ENCODE results near the gene SLC9C1. TPM values are rescaled to one million over a fixed set of nuclear protein-coding genes. Genes with fewer than 3 reads are reported as not detected.

The SLC9C1 gene
- total and polyA plus RNA-seq, 2 donors (not counting 1 experiment from before 2014, with no cell fraction given): under 0.01 TPM; not detected in 1

DNA sequence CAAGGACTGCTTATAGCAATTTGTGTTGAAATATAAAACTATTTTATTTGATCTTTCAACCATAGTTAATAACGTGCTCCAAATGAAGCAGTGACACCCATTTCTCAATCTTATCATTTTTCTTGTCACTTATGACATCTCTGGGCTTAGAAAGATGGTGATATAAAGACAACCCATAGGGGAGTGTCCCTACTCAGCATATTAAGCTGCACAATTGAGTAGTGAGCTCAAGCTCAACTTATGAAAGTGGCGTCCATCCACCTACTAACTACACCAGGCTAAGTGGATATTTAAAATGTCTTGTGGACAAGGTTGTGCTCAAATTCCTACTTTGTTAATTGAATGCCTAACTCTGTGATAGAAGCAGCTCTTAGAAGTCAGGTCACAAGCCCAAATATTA, 46.7 kb downstream of the SLC9C1 start:
- H2AFZ ChIP-seq (ENCODE audit: low read length): no peak overlapping the region
- no peaks in the 10 kb centered on the region for H3K9me3 ChIP-seq (ENCODE audit: control insufficient read depth, insufficient read depth, low read depth, low read length)
- H3K9ac ChIP-seq (ENCODE audit: insufficient read depth, low read length): no peak overlapping the region
- no peaks in the 10 kb centered on the region for H4K20me1 ChIP-seq (ENCODE audit: control insufficient read depth, extremely low read depth, insufficient read depth, low read length)
- no peaks in the 10 kb centered on the region for H3K36me3 ChIP-seq (ENCODE audit: control insufficient read depth, insufficient read depth, low read length)
- H3K4me1 ChIP-seq (ENCODE audit: control insufficient read depth, extremely low read depth, insufficient read depth, low read length): no peaks in the 10 kb centered on the region
- H3K4me3 ChIP-seq (replicated peaks in 1 of 4; ENCODE audit: control extremely low read depth in 1 of 4, insufficient read depth in 1 of 4, low read depth in 3 of 4, low read length in 4 of 4): no peak overlapping the region
- H3K27ac ChIP-seq (ENCODE audit: insufficient read depth, low read length): no peak overlapping the region
- DNase-seq (ENCODE audit: low read depth in 2 of 2): no peak
- TF ChIP-seq CTCF (conservative IDR thresholded peaks at IDR 0.05 in 1 of 2, IDR thresholded peaks at IDR 0.05 in 1 of 2; ENCODE audit: low read depth in 1 of 2, low read length in 2 of 2) (no peak), EZH2 (IDR thresholded peaks at IDR 0.05; ENCODE audit: low read length, missing control alignments) (no peak)
- H3K27me3 ChIP-seq (ENCODE audit: control insufficient read depth, insufficient read depth, low read length): no peaks in the 10 kb centered on the region
- no peak overlapping the region for H3K4me2 ChIP-seq (ENCODE audit: extremely low read depth, insufficient read depth, low read length)
- H3K79me2 ChIP-seq (ENCODE audit: control insufficient read depth, insufficient read depth, low read length): no peaks in the 10 kb centered on the region

DNA sequence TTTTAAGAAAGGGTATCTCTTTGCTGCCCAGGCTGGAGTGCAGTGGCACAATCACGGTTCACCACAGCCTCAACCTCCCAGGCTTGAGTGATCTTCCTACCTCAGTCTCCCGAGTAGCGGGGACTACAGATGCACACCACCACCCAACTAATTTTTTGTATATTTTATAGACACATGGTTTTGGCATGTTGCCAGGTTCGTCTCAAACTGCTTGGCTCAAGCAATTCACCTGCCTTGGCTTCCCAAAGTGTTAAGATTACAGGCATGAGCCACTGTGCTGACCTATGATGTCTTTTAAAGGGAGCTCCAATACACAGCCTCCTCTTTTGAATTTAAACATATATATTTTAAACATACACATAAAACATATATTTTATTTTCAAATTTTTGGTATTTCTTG, 60.9 kb downstream of the SLC9C1 start:
- H2AFZ ChIP-seq (ENCODE audit: low read length): no peak overlapping the region
- H3K4me3 ChIP-seq (replicated peaks in 1 of 4; ENCODE audit: control extremely low read depth in 1 of 4, insufficient read depth in 1 of 4, low read depth in 3 of 4, low read length in 4 of 4): no peak overlapping the region
- H3K79me2 ChIP-seq (ENCODE audit: control insufficient read depth, insufficient read depth, low read length): no peaks in the 10 kb centered on the region
- H3K4me2 ChIP-seq (ENCODE audit: extremely low read depth, insufficient read depth, low read length): no peak overlapping the region
- H3K9me3 ChIP-seq (ENCODE audit: control insufficient read depth, insufficient read depth, low read depth, low read length): no peaks in the 10 kb centered on the region
- no peaks in the 10 kb centered on the region for H3K27me3 ChIP-seq (ENCODE audit: control insufficient read depth, insufficient read depth, low read length)
- no peaks in the 10 kb centered on the region for H4K20me1 ChIP-seq (ENCODE audit: control insufficient read depth, extremely low read depth, insufficient read depth, low read length)
- no peaks in the 10 kb centered on the region for H3K36me3 ChIP-seq (ENCODE audit: control insufficient read depth, insufficient read depth, low read length)
- no peak overlapping the region for H3K9ac ChIP-seq (ENCODE audit: insufficient read depth, low read length)
- H3K4me1 ChIP-seq (ENCODE audit: control insufficient read depth, extremely low read depth, insufficient read depth, low read length): no peaks in the 10 kb centered on the region
- no peak for DNase-seq (ENCODE audit: low read depth in 2 of 2)
- TF ChIP-seq CTCF (conservative IDR thresholded peaks at IDR 0.05 in 1 of 2, IDR thresholded peaks at IDR 0.05 in 1 of 2; ENCODE audit: low read depth in 1 of 2, low read length in 2 of 2): no peak
- TF ChIP-seq EZH2 (IDR thresholded peaks at IDR 0.05; ENCODE audit: low read length, missing control alignments): no peak
- no peak overlapping the region for H3K27ac ChIP-seq (ENCODE audit: insufficient read depth, low read length)

DNA sequence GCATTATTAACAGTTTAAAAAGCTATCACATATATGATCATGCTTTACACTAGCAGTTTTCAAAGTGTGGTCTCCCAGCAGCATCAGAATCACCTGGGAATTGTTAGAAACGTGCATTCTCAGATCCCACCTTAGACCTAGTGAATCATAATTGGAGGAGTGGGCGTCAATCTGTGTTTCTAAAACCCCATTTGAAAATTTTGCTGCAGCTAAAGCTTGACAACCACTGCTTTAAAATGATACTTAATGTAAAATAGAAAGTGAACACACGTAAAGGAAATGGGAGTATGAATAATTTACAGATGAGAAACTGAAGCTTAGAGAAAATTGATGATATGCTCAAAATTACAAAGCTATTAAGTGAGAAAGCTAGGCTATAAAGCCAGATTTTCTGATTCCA, 62.3 kb downstream of the SLC9C1 start:
- no peak for DNase-seq (ENCODE audit: low read depth in 2 of 2)

More for the DNA sequence above, 62.3 kb downstream of the SLC9C1 start:
- Histone ChIP-seq H3K9ac (ENCODE audit: insufficient read depth, low read length) (no peak overlapping the region), H3K9me3 (ENCODE audit: control insufficient read depth, insufficient read depth, low read depth, low read length) (no peaks in the 10 kb centered on the region), H3K36me3 (ENCODE audit: control insufficient read depth, insufficient read depth, low read length) (no peaks in the 10 kb centered on the region), H3K4me1 (ENCODE audit: control insufficient read depth, extremely low read depth, insufficient read depth, low read length) (no peaks in the 10 kb centered on the region), H3K79me2 (ENCODE audit: control insufficient read depth, insufficient read depth, low read length) (no peaks in the 10 kb centered on the region), H3K4me3 (replicated peaks in 1 of 4; ENCODE audit: control extremely low read depth in 1 of 4, insufficient read depth in 1 of 4, low read depth in 3 of 4, low read length in 4 of 4) (no peak overlapping the region), H2AFZ (ENCODE audit: low read length) (no peak overlapping the region), H3K4me2 (ENCODE audit: extremely low read depth, insufficient read depth, low read length) (no peak overlapping the region), H3K27me3 (ENCODE audit: control insufficient read depth, insufficient read depth, low read length) (no peaks in the 10 kb centered on the region), H4K20me1 (ENCODE audit: control insufficient read depth, extremely low read depth, insufficient read depth, low read length) (no peaks in the 10 kb centered on the region), H3K27ac (ENCODE audit: insufficient read depth, low read length) (no peak overlapping the region)
- TF ChIP-seq EZH2 (IDR thresholded peaks at IDR 0.05; ENCODE audit: low read length, missing control alignments) (no peak), CTCF (conservative IDR thresholded peaks at IDR 0.05 in 1 of 2, IDR thresholded peaks at IDR 0.05 in 1 of 2; ENCODE audit: low read depth in 1 of 2, low read length in 2 of 2) (no peak)
